GM12878 (cell line): Measurements from ENCODE around the gene RASGRP3. TPM values are rescaled to one million over a fixed set of nuclear protein-coding genes. Genes with fewer than 3 reads are reported as not detected.

Experiments
- ATAC-seq: fragments of 200-7000 bp; cut with Tn5 transposase; 3 replicates; pipeline ENCODE4 v1.9.1; 2020; ENCODE audit warnings: mild to moderate bottlenecking, moderate library complexity
- BruUV-seq: library from RNA; stranded (reverse); fragments of 400-500 nt; replicated peaks from 2 replicates; lab custom pipeline; 2021; lab: Mats Ljungman, UMichigan
- CTCF ChIA-PET: fragments of 300-600 bp; sonication (Branson Sonifier 250); formaldehyde crosslinking; extraction: SDS; loops from one replicate; lab custom pipeline; 2021; ENCODE audit warnings: inconsistent platforms; lab: Yijun Ruan, JAX
- POLR2A ChIA-PET: fragments of 350-600 bp; formaldehyde crosslinking; extraction: SDS; loops from one replicate; lab custom pipeline; 2021; ENCODE audit warnings: inconsistent platforms; lab: Charles Lee
- RAD21 ChIA-PET: fragments of 300-600 bp; sonication (Branson Sonifier 250); formaldehyde crosslinking; loops from one replicate; lab custom pipeline; 2023; ENCODE audit warnings: antibody characterized with exemption; ENCODE audit not compliant: unreplicated experiment; lab: Charles Lee
- SMC1A ChIA-PET: fragments of 300-600 bp; sonication (Branson Sonifier 250); formaldehyde crosslinking; loops from one replicate; lab custom pipeline; 2023; ENCODE audit not compliant: unreplicated experiment, uncharacterized antibody; lab: Charles Lee
- DNase-seq: peaks from one replicate; pipeline ENCODE4 v3.0.0-alpha.2; 2011; ENCODE audit warnings: low read depth, low spot score
- FAIRE-seq: peaks from 3 replicates; lab custom pipeline; 2011; peaks lifted over from hg19 to GRCh38; lab: Jason Lieb, UNC
- H2AFZ ChIP-seq: 2 replicates; pipeline ENCODE4 v1.6.0; 2011; ENCODE audit warnings: low read depth, low read length, control low read depth; ENCODE audit not compliant: control insufficient read depth
- H3K27ac ChIP-seq: 2 replicates; pipeline ENCODE4 v1.5.1; 2011; ENCODE audit warnings: control low read depth; ENCODE audit not compliant: control insufficient read depth, insufficient read depth
- H3K27me3 ChIP-seq, 2 experiments: replicated peaks in 1 of 2; 2 replicates each; pipeline versions ENCODE4 v1.6.0 to v1.6.1; 2011; ENCODE audit warnings: low read length in 1 of 2; ENCODE audit not compliant: control insufficient read depth in 2 of 2, insufficient read depth in 2 of 2
- H3K36me3 ChIP-seq, 2 experiments: 2 replicates each; pipeline ENCODE4 v1.5.1; 2011; ENCODE audit warnings: low read length in 1 of 2; ENCODE audit not compliant: control insufficient read depth in 2 of 2, insufficient read depth in 2 of 2
- H3K4me1 ChIP-seq: 2 replicates; pipeline ENCODE4 v1.6.1; 2011; ENCODE audit warnings: mild to moderate bottlenecking, low read length, moderate library complexity, mixed read lengths; ENCODE audit not compliant: control insufficient read depth, insufficient read depth
- H3K4me2 ChIP-seq: 2 replicates; pipeline ENCODE4 v1.6.0; 2011; ENCODE audit warnings: control low read depth; ENCODE audit not compliant: control insufficient read depth, insufficient read depth
- H3K4me3 ChIP-seq: fragments of 200-600 bp; sonication (generic); 2 replicates; pipeline ENCODE4 v1.5.1; 2016
- H3K79me2 ChIP-seq: 2 replicates; pipeline ENCODE4 v1.6.0; 2011; ENCODE audit warnings: low read length; ENCODE audit not compliant: control insufficient read depth, insufficient read depth
- H3K9ac ChIP-seq: 2 replicates; pipeline ENCODE4 v1.8.0; 2011; ENCODE audit warnings: low read length, control low read depth, mixed read lengths; ENCODE audit not compliant: control insufficient read depth, insufficient read depth
- H3K9me3 ChIP-seq: replicated peaks from 3 replicates; pipeline ENCODE4 v1.5.1; 2011; ENCODE audit warnings: mild to moderate bottlenecking, low read length; ENCODE audit not compliant: control insufficient read depth, insufficient read depth
- H4K20me1 ChIP-seq: 2 replicates; pipeline ENCODE4 v1.6.0; 2011; ENCODE audit not compliant: control insufficient read depth, insufficient read depth
- IKZF1 ChIP-seq: fragments of 450-650 bp; conservative IDR thresholded peaks from 2 replicates; pipeline ENCODE4 v1.6.1; 2017; ENCODE audit warnings: antibody characterized with exemption, mild to moderate bottlenecking
- MEF2B ChIP-seq: fragments of 450-650 bp; IDR thresholded peaks from 2 replicates; pipeline ENCODE4 v1.6.1; 2018; ENCODE audit warnings: mild to moderate bottlenecking, moderate library complexity; ENCODE audit not compliant: partially characterized antibody, poor library complexity, severe bottlenecking
- PKNOX1 ChIP-seq: fragments of 450-650 bp; IDR thresholded peaks from 2 replicates; pipeline ENCODE4 v1.6.1; 2016; ENCODE audit warnings: mild to moderate bottlenecking
- SIN3A ChIP-seq: IDR thresholded peaks from 2 replicates; pipeline ENCODE4 v1.6.1; 2012; ENCODE audit warnings: low read depth, low read length, improper control_type of control experiment
- SMAD1 ChIP-seq: fragments of 450-650 bp; IDR thresholded peaks from 2 replicates; pipeline ENCODE4 v1.6.1; 2018; ENCODE audit warnings: mild to moderate bottlenecking, low read depth; ENCODE audit not compliant: partially characterized antibody
- TAF1 ChIP-seq: IDR thresholded peaks from 2 replicates; pipeline ENCODE4 v1.6.1; 2011; ENCODE audit warnings: mild to moderate bottlenecking, low read depth, low read length, borderline replicate concordance
- TCF7 ChIP-seq: IDR thresholded peaks from 2 replicates; pipeline ENCODE4 v1.6.1; 2014; ENCODE audit warnings: antibody characterized with exemption, borderline replicate concordance
- WGBS: methylation state at CpG from one replicate; pipeline ENCODE4 v1.1.6; 2016; ENCODE audit warnings: low lambda C conversion rate; ENCODE audit not compliant: insufficient replicate concordance, insufficient coverage; ENCODE audit errors: missing lambda C conversion rate; 5-methylcytosine and 5-hydroxymethylcytosine counted together
- in situ Hi-C: fragments of 300-500 bp; cut with MboI; formaldehyde crosslinking; loops from 9 replicates; pipeline ENCODE4 v1.14.3; 2018; ENCODE audit warnings: mixed read lengths
- intact Hi-C: fragments of 100-400 bp; cut with micrococcal nuclease; formaldehyde crosslinking; loops from one replicate; pipeline ENCODE4 v1.14.2; 2022; ENCODE audit not compliant: unreplicated experiment
- polyA plus RNA-seq, 11 experiments: library from polyadenylated mRNA; depleted of rRNA in 4 of 11; unstranded in 6 of 11; stranded (reverse) in 5 of 11; fragments of >200 nt; fragmentation: Nextera tagmentation in 4 of 11; fragmentation: Illumina TruSeq in 1 of 11; extraction: Ambion mirVana in 4 of 11; extraction: Trizol in 1 of 11; gene quantifications; 1 replicate in 1 of 11; 2 replicates in 10 of 11; pipeline versions ENCODE4 v1.2.1 to v1.2.3, GENCODE V29; 2011 to 2016; ENCODE audit warnings: inconsistent platforms in 2 of 11, missing spikeins in 2 of 11, low read depth in 1 of 11
- total RNA-seq, 4 experiments: library from RNA; depleted of rRNA in 3 of 4; stranded (reverse); fragments of >200 nt in 3 of 4; fragmentation: Illumina TruSeq in 1 of 4; extraction: Trizol in 1 of 4; gene quantifications; 2 replicates each; pipeline versions ENCODE4 v1.2.1 to v1.2.3, GENCODE V29; 2013 to 2021
- TF ChIP-seq, protein P1 (sequence below): IDR thresholded peaks from 2 replicates; pipeline ENCODE4 v1.6.1; 2011; ENCODE audit warnings: mild to moderate bottlenecking, low read depth, low read length, moderate library complexity; ENCODE audit not compliant: insufficient replicate concordance
- TF ChIP-seq, protein P2 (sequence below): fragments of 450-650 bp; IDR thresholded peaks from 2 replicates; pipeline ENCODE4 v1.6.1; 2018; ENCODE audit warnings: borderline replicate concordance, mild to moderate bottlenecking; ENCODE audit not compliant: partially characterized antibody

Gene RASGRP3
- total and polyA plus RNA-seq, 10 of the 15 experiments (the other 5 are each of a cell fraction or from before 2014, with no cell fraction given) = 31.6 to 106 (median 64.7) TPM

DNA sequence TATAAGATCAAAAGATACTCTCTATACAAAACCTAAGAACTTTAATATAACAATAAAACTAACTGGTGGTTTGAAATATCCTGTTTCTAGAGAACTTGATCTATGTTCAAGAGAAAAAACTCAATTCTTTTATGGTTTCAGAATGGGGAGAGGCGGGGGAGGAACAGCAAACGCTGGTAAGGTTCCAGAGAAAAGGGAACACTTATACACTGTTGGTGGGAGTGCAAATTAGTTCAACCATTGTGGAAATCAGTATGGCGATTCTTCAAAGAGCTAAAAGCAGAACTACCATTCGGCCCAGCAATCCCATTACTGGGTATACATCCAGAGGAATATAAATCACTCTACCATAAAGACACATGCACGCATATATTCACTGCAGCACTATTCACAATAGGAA lies 105.4 kb downstream of the RASGRP3 start:
- ChIA-PET RAD21 (interaction anchor here (1.6 to 3.6 kb wide), 10 partner anchors 8 to 202 kb away, joined by 5 to 104 read pairs (median 18); partner anchors contain the start of genes FAM98A and RASGRP3), CTCF (interaction anchor here (1.0 to 3.6 kb wide), 14 partner anchors 10 to 808 kb away, joined by 3 to 84 read pairs (median 10); partner anchors contain the start of genes FAM98A and RASGRP3), POLR2A (no interaction called here), SMC1A (interaction anchor here (0.6 to 3.6 kb wide), 14 partner anchors 11 to 812 kb away, joined by 3 to 85 read pairs (median 9); partner anchors contain the start of genes FAM98A and RASGRP3)
- WGBS = 44% methylated on average over 5 of the region's 5 CpGs
- Histone ChIP-seq H3K4me2 (no peak overlapping the region), H3K9me3 (no peaks in the 10 kb centered on the region), H4K20me1 (no peaks in the 10 kb centered on the region), H3K27me3 (no peaks in the 10 kb centered on the region), H3K27ac (no peak overlapping the region), H3K4me3 (no peak overlapping the region), H3K4me1 (peaks cover 3% of the 10 kb centered on the region; the same call in 1 of the 2 replicates), H2AFZ (no peak overlapping the region), H3K9ac (no peak overlapping the region), H3K79me2 (no peaks in the 10 kb centered on the region; the same call in 1 of the 2 replicates), H3K36me3 (peaks cover 4 to 13% of the 10 kb centered on the region in 2 experiments)
- in situ Hi-C loops (loop anchor here (25.0 kb wide), 1 partner anchor 820 kb away; no protein-coding TSS in a partner anchor), intact Hi-C loops (loop anchor here (2.0 to 10.0 kb wide), 5 partner anchors 105 to 1027 kb away; partner anchors contain the start of genes LTBP1 and RASGRP3)
- FAIRE-seq = no peak
- DNase-seq = no peak
- ATAC-seq = no peak
- TF ChIP-seq TAF1 = no peak
- TF ChIP-seq PKNOX1 = no peak
- no peak for TF ChIP-seq MEF2B
- TF ChIP-seq, protein P1, sequence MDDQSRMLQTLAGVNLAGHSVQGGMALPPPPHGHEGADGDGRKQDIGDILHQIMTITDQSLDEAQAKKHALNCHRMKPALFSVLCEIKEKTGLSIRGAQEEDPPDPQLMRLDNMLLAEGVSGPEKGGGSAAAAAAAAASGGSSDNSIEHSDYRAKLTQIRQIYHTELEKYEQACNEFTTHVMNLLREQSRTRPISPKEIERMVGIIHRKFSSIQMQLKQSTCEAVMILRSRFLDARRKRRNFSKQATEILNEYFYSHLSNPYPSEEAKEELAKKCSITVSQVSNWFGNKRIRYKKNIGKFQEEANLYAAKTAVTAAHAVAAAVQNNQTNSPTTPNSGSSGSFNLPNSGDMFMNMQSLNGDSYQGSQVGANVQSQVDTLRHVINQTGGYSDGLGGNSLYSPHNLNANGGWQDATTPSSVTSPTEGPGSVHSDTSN = no peak
- no peak for TF ChIP-seq IKZF1
- no peak for TF ChIP-seq TCF7
- no peak for TF ChIP-seq SMAD1
- no peak for TF ChIP-seq SIN3A
- TF ChIP-seq, protein P2, sequence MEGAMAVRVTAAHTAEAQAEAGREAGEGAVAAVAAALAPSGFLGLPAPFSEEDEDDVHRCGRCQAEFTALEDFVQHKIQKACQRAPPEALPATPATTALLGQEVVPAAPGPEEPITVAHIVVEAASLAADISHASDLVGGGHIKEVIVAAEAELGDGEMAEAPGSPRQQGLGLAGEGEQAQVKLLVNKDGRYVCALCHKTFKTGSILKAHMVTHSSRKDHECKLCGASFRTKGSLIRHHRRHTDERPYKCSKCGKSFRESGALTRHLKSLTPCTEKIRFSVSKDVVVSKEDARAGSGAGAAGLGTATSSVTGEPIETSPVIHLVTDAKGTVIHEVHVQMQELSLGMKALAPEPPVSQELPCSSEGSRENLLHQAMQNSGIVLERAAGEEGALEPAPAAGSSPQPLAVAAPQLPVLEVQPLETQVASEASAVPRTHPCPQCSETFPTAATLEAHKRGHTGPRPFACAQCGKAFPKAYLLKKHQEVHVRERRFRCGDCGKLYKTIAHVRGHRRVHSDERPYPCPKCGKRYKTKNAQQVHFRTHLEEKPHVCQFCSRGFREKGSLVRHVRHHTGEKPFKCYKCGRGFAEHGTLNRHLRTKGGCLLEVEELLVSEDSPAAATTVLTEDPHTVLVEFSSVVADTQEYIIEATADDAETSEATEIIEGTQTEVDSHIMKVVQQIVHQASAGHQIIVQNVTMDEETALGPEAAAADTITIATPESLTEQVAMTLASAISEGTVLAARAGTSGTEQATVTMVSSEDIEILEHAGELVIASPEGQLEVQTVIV = no peak
- no TSS peak for BruUV-seq
